Central memory CD4-positive, alpha-beta T cell (primary cell): ENCODE data around the gene RDH13.

ENCODE experiments used
- DNase-seq: peaks from one replicate; pipeline ENCODE4 v3.0.0; 2022

The RDH13 gene

DNA sequence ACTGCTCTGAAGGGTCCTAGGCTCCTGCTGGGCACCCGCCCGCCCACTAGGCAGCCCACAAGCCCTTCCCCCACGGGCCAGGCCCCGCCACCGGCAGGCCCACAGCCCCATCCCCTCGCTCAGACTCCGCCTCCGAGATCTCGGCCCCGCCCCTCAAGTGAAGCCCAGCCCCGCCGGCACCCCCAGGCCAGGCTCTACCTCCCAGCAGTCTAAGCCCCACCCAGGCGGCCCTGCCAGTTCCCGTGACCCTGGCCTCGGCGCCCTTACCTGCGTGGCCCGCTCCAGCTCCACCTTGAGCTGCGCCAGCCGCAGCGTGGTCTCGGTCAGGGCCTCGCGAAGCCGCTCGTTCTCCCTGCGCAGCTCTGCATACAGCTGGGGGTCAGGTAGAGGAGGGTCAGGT lies 29.0 kb upstream of the RDH13 start:
- no peak for DNase-seq

DNA sequence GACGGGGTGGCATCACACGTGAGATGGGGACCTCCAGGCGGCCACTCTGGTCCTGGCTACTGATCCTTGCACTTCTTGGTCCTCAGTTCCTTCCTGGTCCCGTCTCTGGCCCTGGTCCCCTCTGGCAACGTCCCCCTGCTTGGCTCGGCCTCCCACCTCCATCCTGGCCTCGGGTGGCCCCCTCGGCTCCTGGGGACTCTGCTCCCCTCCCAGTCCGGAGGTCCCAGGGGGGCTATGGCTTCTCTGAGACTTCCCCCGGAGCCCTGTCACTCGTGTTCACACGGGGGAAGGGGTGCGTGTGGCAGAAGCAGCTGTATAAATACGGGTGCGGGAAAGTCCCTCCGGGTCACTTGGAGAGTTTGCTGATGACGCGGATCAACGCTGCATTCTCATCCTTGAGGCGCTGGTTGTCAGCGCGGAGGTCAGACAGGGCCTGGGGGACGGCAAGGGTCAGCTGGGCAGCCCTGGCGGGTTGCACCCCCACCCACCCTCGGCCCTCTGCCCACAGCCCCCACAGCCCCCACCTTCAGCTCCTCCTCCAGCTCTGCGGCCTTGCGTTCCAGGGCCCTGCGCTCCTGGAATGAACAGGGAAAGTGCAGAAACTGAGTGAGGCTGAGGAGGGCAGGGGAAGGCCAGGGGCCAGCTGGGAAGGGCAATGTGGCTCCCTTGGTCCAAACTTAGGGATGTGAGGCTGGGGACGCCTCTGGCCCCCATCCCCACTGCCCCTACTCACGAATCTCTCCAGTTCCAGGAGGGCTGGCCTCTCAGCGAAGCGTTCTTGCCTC lies 28.4 kb upstream of the RDH13 start:
- DNase-seq, result no peak

DNA sequence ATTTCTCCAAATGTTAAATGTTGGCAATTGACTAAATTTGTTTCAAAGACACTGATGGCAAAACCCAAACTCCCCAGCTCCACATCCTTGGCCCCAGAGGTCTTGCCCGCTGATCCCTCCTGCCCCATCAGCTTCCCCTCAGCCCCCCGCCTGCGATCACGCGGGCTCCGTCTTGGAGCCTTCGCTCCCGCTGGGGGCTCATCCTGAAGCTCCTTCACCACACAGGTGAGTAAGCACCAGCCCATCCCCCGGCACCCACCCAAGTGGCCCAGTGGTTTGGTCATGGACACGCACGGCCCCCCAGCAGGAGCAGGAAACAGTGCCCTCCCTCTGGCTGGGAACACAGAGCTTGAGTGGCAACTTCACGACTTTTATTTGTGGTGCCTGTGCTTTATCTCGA lies 27.6 kb upstream of the RDH13 start:
- DNase-seq, result no peak

DNA sequence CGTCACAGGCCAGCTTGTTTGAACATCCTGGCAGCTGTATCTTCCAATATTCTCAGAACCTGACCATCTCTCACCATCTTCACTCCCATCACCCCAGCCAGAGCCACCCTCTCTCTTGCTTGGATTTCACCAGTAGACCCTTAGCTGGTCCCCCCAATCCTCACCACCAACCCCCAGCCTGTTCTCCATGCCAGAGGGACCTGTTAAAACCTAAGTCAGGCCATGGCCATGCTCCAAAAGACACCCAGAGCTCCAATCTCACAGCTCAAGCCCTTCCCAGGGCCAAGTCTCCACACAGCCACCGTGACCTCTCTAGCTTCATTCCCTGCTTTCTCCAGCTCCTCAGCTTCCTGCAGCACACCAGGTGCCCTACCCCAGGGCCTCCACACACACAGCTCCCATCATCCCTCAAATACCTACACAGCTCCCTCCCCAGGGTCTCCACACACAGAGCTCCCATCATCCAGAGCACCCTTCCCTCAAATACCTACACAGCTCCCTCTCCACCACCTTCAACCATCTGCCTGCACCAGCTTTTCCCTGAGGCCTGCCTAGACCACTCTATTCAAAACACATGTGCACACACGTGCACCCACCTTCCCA lies 26.5 kb upstream of the RDH13 start:
- DNase-seq, result no peak

DNA sequence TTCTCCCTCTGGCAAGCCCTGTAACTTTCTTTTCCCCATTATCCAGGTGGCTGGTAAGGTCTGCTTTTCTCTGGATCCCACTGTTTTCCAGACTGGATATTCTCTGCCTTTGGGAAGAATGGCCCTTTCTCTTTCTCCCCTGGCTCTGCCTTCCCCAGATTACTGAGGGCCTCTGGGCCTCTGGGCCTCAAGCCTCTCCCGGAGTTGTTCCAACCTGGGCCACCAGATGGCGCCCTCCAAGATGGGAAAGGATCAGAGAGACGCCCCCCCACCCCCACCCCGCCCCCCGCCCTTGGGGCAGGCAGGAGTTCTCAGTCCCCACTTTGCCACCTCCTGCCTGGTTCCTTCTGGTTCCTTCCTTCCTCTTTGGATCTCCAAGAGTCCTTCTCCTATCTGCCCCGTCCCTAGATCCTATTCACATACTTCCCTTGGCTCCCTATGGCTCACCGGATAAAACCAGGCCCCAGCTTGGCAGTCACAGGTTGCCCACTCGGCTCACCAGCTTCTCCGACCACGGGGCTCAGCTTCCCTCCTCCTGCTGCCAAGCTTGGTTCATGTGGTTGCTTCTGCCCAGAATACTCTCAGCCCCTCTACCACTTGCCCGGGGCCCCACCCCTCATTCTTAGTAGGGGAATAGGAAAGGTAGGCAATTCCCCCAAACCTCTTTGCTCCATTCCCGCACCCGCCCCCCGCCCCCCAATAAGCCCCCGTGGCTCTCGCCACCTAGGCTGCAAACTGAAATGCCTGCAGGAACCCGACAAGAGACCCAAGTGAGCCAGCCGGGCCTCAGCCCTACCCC lies 25.8 kb upstream of the RDH13 start:
- DNase-seq, result peak; percentile 55

DNA sequence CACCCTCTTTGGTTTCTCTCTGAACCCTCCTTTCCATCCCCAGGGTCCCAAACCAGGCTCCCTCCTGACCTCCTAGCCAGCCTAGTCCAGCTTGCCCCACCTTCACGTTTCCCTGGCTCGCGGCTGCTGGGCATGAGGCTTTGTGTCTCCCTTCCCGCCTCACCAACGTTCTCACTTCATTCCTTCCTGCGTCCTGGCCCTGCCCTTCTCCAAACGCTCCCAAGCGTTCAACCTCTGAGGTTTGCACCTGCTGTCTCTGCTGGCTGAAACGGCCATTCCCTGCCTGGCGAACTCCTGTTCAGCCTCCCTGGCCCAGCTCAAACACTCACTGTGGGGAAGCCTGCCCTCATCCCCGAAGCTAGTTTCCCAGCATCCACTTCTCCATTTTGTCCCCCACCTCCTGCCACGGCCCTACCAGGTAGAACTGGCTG lies 25.1 kb upstream of the RDH13 start:
- DNase-seq, result no peak

DNA sequence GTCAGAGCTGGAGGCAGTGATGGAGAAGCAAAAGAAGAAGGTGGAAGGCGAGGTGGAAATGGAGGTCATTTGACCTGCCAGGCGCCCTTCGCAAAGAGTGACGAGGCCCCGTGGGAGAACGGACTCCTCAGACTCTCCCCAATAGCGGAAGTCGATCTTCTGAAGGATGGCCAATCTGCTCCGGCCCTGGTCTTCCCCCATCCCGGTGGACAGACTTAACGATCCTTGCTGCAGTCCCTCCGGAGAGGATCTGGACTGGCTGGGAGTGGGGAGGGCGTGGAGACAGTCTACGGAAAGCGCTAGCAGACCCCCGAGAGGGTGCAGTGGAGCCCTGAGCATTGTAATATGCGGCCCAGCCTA lies 24.6 kb upstream of the RDH13 start:
- DNase-seq, result no peak

DNA sequence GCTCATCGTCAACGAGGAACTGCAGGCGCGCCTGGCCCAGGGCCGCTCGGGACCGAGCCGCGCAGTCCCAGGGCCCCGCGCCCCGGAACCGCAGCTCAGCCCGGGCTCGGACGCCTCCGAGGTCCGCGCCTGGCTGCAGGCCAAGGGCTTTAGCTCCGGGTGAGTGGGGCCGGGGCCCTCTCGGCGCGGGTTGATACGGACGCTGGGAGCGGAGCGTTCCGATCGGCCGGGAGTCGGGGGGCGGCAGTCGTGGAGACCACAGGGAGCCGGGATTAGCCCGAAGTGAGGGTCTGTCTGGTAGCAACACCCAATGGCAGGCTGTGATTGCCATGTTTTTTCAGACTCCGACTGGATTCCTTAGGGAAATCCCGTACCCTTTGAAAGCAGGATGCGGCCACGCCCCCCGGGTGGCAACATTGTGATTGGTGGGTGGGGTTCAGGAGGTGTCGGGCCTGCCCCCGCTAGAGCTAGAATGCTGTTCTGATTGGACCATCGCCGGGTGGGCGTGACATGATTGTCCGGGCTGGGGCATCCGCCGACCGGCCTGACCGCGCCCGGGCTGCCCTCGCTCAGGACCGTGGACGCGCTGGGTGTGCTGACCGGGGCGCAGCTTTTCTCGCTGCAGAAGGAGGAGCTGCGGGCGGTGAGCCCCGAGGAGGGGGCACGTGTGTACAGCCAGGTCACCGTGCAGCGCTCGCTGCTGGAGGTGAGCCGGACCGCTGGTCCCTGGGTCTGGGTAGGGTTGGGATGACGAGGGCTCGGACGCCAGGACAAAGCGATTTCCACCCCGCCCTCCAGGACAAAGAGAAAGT lies 24.0 kb upstream of the RDH13 start:
- peak; percentile 21 for DNase-seq

DNA sequence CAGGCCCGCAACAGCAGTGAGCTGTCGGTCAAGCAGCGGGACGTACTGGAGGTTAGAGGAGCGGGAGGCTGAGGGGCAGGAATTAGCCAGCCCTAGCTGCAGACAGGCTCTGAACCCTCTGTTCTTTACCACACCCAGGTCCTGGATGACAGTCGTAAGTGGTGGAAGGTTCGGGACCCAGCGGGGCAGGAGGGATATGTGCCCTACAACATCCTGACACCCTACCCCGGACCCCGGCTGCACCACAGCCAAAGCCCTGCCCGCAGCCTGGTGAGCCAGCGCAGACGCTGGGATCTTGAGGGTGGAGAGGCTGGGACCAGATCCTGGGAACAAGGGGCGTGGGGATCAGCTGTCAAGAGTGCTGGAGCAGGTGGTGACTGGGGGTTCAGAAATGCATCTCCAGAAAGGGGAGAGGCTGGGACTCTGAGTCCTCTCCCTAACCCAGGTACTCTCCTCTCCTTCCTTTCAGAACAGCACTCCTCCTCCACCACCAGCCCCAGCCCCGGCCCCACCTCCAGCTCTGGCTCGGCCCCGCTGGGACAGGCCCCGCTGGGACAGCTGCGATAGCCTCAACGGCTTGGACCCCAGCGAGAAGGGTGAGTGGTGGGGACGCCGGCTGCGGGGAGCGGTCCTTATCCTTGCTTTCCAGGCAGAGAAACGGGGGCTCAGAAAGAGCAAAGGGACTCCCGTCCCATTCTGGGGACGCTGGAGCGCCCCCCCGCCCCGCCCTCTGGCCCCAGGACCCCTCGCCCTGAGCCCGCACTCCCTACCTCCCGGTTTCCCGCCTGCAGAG lies 23.2 kb upstream of the RDH13 start:
- no peak for DNase-seq

DNA sequence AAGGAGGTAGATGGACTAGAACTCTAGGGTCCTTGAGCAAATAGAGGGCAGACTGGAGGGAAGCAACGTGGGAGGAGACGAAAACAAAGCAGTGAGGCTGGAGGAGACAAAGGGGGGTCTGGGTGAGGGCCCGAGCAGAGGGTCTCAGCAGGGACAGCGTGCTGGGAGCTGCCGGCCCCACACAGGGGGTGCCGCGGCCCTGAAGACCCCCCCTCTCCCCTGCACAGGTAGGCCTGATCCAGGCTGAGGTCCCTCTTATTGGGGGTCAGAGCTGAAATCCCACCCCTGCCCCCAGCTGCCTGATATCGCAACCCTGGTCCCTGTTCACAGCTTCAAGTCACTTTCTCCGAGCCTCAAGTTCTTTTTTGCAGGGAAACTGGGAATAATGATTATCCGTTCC lies 21.5 kb upstream of the RDH13 start:
- no peak for DNase-seq

DNA sequence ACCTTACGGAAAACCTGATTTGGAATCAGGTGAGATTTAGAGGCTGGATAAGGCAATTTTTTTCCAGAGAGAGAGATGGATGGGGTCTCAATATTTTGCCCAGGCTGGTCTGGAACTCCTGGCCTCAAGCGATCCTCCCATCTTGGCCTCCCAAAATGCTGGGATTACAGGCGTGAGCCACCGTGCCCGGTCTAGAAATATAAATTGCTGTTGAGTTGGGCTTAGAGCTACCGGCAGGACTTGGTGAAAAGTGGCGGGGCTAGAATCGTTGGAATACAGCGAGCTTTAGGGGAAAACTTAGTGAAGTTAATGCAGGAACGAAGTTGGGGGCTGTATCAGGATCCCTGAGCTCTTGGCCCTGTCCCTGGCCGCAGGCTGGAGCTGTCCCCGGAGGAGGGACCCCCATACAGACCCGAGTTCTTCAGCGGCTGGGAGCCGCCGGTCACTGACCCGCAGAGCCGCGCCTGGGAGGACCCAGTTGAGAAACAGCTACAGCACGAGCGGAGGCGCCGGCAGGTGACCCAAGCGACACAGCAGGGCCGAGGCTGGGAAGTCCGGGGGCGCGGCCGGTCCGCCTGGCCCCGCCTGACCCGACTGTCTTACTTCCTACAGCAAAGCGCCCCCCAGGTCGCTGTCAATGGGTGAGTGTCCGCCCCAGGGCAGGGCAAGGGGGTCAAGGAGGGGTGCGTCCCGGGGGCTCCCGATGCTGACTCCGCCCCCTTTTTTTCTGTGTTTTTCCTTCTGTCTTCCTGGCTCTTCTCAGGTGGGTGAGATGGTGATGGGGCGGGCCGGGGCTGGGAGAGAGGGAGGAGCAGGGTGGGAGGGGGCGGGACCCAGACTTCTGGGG lies 20.3 kb upstream of the RDH13 start:
- DNase-seq, result no peak

DNA sequence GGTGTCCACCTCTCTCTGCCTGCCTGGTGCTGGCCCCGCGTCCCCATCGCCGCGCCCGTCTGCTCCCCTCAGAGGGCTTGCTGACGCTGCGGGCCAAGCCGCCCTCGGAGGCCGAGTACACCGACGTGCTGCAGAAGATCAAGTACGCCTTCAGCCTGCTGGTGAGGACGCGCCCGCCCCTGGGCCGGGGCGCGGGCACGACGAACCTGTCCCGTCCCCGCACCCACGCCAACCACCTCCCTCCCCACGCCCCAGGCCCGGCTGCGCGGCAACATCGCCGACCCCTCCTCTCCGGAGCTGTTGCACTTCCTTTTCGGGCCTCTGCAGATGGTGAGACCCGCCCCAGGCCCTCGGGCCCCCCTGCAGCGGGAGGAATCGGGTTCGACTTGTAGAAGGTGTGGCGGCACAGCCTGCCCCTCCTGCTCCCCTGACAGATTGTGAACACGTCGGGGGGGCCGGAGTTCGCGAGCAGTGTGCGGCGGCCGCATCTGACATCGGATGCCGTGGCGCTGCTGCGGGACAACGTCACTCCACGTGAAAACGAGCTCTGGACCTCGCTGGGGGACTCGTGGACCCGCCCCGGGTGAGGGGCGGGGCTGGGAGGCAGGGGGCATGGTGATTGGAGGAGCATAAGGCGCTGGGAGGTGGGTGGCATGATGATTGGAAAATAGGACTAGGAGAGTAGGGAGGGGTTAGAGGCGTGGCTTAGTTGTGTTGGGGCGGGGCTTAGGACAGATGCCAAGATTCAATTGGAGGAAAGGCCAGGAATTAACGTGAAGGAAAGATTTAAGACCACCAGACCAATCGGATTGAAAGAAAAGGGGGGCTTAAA lies 19.3 kb upstream of the RDH13 start:
- DNase-seq, result peak; percentile 20

DNA sequence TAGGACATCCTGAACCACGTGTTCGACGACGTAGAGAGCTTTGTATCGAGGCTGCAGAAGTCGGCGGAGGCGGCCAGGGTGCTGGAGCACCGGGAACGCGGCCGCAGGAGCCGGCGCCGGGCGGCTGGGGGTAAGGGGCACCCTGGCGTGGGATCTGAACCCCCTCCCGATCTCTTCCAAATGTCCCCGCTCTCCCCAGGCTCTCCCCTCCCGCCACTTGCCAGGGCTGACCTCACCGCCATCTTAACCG lies 18.7 kb upstream of the RDH13 start:
- no peak for DNase-seq

DNA sequence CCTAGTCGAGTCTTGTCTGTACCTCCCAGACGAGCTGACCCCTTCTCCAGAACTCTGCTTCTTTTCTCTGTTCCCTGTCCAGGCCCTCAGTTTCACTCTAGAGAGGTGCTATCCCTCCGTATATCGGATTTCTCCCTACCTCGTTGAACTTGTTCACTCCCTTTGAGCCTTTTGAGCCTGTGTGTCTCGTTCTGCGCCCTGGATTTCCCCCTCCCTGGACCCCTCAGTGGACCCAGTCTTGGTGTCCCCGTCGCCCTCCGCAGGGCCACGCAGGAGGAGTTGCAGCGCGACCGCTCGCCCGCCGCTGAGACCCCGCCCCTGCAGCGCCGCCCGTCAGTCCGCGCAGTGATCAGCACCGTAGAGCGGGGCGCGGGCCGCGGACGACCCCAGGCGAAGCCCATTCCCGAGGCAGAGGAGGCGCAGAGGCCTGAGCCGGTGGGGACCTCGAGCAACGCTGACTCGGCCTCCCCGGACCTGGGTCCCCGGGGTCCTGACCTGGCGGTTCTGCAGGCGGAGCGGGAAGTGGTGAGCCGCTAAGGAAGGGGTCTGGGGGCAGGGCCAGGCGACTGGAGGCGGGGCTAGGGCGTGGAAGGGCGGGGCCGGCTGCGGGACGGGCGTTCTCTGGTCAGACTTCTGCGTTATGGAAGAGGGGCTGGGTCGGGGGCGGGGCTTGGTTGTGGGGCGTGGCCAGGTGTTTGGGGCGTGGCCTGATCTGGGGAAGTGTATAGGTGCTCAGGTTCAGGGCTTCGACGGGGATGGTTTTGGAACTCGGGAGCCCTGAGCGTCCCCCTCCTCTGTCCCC lies 18.2 kb upstream of the RDH13 start:
- DNase-seq, result peak; percentile 83

DNA sequence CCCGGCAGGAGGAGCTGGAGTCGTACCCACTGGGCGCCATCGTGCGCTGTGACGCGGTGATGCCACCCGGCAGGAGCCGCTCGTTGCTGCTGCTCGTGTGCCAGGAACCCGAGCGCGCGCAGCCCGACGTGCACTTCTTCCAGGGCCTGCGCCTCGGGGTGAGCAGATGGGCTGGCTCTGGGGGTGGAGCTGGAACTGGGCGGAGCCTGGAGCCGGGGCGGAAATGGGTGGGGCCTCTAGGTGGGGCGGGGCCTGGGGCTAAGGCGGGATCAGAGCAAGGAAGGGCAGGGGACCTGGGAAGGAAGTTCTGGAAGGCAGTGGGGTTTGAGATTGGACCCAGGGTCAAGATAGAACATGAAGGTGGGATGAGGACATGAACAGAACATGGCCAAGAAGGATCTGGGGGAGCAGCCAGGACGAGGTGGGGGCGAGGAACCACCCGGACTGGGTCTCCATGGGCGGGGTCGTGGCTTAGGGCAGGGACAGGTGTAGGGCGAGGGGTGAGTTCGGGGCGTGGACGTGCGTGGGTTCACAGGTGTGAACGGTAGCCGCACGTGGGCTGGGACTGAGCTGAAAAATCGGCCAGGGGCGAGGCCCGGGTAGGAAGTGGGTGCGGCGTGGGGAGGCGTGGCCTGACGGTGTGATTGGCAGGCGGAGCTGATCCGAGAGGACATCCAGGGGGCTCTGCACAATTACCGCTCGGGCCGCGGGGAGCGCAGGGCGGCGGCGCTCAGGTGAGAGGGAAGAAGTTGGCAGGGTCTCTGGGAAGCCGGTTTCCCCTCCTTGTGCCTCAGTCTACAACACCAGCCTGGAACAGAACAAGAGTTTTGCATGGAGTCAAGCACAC lies 17.4 kb upstream of the RDH13 start:
- peak; percentile 33 for DNase-seq

DNA sequence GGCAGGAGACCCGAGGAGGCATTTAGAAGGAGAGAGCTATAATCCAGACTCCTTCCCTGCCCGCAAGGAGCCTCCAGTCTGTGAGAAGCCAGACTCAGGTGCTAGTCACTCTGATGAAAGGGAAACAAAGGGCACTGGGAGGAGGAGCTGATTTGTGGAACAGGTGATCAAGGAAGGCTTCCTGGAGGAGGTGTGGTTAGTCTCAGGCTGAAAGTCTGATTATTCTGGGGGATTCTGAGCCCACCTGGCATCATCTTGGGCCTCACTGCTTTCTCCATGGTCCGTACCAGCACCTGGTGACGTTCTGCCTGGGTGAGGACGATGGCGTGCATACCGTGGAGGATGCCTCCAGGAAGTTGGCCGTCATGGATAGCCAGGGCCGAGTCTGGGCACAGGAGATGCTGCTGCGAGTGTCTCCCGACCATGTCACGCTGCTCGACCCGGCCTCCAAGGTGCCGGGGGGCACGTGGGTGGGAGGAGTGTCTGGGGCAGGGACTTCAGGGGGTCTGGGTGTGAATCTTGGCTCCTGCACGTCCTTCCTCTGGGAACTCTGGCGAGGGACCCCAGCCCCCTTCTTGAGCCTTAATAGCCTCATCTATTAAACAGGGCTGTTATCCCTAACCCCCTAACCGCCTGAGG lies 16.6 kb upstream of the RDH13 start:
- DNase-seq, result no peak

DNA sequence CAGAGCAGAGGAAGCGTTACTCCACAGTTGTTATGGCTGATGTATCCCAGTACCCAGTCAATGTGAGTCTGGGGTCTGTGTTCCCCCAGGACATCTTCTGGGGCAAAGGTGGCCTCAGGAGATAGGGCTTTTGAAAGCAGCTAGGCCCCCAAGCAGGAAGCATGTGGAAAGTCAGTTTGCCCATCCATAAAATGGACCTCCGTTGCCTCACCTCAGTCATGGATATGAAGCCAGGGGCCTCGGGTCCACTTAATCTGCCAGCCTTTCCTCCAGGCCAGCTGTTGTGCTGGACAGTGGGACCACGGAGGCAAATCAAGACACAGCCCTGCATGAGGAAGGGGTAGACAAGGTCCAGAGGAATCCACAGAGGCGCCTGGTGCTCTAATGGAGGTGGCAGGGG lies 16.0 kb upstream of the RDH13 start:
- no peak for DNase-seq

DNA sequence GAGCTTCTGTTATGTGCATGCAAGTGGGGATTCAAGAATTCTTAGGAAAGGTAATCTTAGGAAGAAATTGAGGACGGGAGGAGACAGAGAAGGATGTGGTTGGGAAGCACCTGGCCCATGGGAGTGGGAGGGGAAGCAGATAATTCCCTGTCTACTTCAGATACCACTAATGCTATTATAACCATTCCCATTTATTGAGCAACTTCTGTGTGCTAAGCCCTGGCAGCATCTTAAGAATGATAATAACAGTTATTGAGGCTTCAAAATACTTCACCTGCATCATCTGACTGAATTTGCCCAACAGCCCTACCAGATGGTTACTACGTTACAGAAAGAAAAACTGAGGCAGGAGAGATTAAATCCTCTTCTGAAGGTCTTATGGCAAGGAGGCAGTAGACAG lies 14.2 kb upstream of the RDH13 start:
- no peak for DNase-seq
